NB4 (cell line): ENCODE results near the gene STK35.

Experiments used
- CTCF ChIP-seq: IDR thresholded peaks from one replicate; pipeline ENCODE4 v1.5.1; 2012; ENCODE audit warnings: low read depth, low read length
- POLR2A ChIP-seq: IDR thresholded peaks from 2 replicates; pipeline ENCODE4 v1.6.1; 2011; ENCODE audit warnings: mild to moderate bottlenecking; ENCODE audit not compliant: insufficient read length; ENCODE audit errors: extremely low read depth

GRCh38 chr20:2102585-2103460, 1.2 kb downstream of the STK35 start:
- TF ChIP-seq POLR2A: peak; percentile 57
- no peak for TF ChIP-seq CTCF
